Measurements from ENCODE around the gene KRT8.
"Not testable (repeated sequence)": the region's sequence is repeated elsewhere in the genome, so short reads cannot be mapped to it uniquely, and the experiment has no call there.

Gene KRT8

GRCh38 chr12:52860102-52860823 lies 44.6 kb downstream of the KRT8 start:
- Mint-ChIP-seq H3K4me3 (no peak overlapping the region), H3K9me3 (no peaks in the 10 kb centered on the region), H3K27ac (no peak overlapping the region), H3K27me3 (peaks cover 1% of the 10 kb centered on the region), H3K36me3 (ENCODE audit: low read depth) (no peaks in the 10 kb centered on the region), H3K4me1 (no peaks in the 10 kb centered on the region)
- DNase-seq (no peak), ATAC-seq (no peak)

GRCh38 chr12:52857500-52857899 lies 47.4 kb downstream of the KRT8 start:
- no peaks in the 10 kb centered on the region for H3K36me3 Mint-ChIP-seq (ENCODE audit: low read depth)
- ATAC-seq, result no peak
- H3K9me3 Mint-ChIP-seq, result no peaks in the 10 kb centered on the region
- peaks cover 6% of the 10 kb centered on the region for H3K27me3 Mint-ChIP-seq
- H3K4me3 Mint-ChIP-seq, result no peak overlapping the region
- no peak overlapping the region for H3K27ac Mint-ChIP-seq
- DNase-seq, result no peak
- H3K4me1 Mint-ChIP-seq, result no peaks in the 10 kb centered on the region

- no peaks in the 10 kb centered on the region for H3K4me1 Mint-ChIP-seq
- no peaks in the 10 kb centered on the region for H3K36me3 Mint-ChIP-seq (ENCODE audit: low read depth)
- H3K27me3 Mint-ChIP-seq, result peaks cover 6% of the 10 kb centered on the region
- H3K4me3 Mint-ChIP-seq, result no peak overlapping the region
- no peaks in the 10 kb centered on the region for H3K9me3 Mint-ChIP-seq
- no peak for ATAC-seq
- DNase-seq, result no peak
- no peak overlapping the region for H3K27ac Mint-ChIP-seq
These were observed 48.1 kb downstream of the KRT8 start for GRCh38 chr12:52856787-52857186.

- H3K36me3 Mint-ChIP-seq (ENCODE audit: low read depth); ATAC-seq; H3K4me1 Mint-ChIP-seq; H3K4me3 Mint-ChIP-seq; H3K9me3 Mint-ChIP-seq; H3K27ac Mint-ChIP-seq; DNase-seq; H3K27me3 Mint-ChIP-seq: not testable (repeated sequence)
These were observed 48.8 kb downstream of the KRT8 start for GRCh38 chr12:52856077-52856476.

GRCh38 chr12:52851787-52852186 lies 53.1 kb downstream of the KRT8 start:
- Mint-ChIP-seq H3K4me3 (no peak overlapping the region), H3K4me1 (peaks cover 11% of the 10 kb centered on the region), H3K27ac (no peak overlapping the region), H3K36me3 (ENCODE audit: low read depth) (no peaks in the 10 kb centered on the region), H3K27me3 (peaks cover 6% of the 10 kb centered on the region), H3K9me3 (no peaks in the 10 kb centered on the region)
- ATAC-seq (no peak), DNase-seq (no peak)

GRCh38 chr12:52850681-52851080 lies 54.2 kb downstream of the KRT8 start:
- peaks cover 15% of the 10 kb centered on the region for H3K4me1 Mint-ChIP-seq
- no peaks in the 10 kb centered on the region for H3K9me3 Mint-ChIP-seq
- peaks cover 12% of the 10 kb centered on the region for H3K27me3 Mint-ChIP-seq
- H3K4me3 Mint-ChIP-seq, result no peak overlapping the region
- H3K27ac Mint-ChIP-seq, result no peak overlapping the region
- DNase-seq (no peak), ATAC-seq (no peak)
- H3K36me3 Mint-ChIP-seq (ENCODE audit: low read depth), result no peaks in the 10 kb centered on the region

GRCh38 chr12:52849511-52849910 lies 55.4 kb downstream of the KRT8 start:
- DNase-seq (no peak), ATAC-seq (no peak)
- Mint-ChIP-seq H3K4me3 (no peak overlapping the region), H3K27ac (no peak overlapping the region), H3K36me3 (ENCODE audit: low read depth) (no peaks in the 10 kb centered on the region), H3K4me1 (peaks cover 15% of the 10 kb centered on the region), H3K27me3 (peaks cover 12% of the 10 kb centered on the region), H3K9me3 (no peaks in the 10 kb centered on the region)

GRCh38 chr12:52848661-52849255 lies 56.1 kb downstream of the KRT8 start, which contains the start of gene KRT78:
KRT78 (minus strand) TSS chr12:52848994; CDS start chr12:52848930, 64 bp downstream.
- Mint-ChIP-seq H3K9me3 (no peaks in the 10 kb centered on the region), H3K27me3 (peaks cover 12% of the 10 kb centered on the region), H3K4me1 (peaks cover 15% of the 10 kb centered on the region), H3K4me3 (no peak within 1 kb of the TSS), H3K36me3 (ENCODE audit: low read depth) (no peaks in the 10 kb centered on the region), H3K27ac (no peak within 1 kb of the TSS)
- ATAC-seq, result no peak
- DNase-seq, result no peak

- ATAC-seq (peak; percentile 66), DNase-seq (no peak)
- no peaks in the 10 kb centered on the region for H3K9me3 Mint-ChIP-seq
- H3K27ac Mint-ChIP-seq, result no peak overlapping the region
- H3K4me1 Mint-ChIP-seq, result peaks cover 16% of the 10 kb centered on the region
- no peak overlapping the region for H3K4me3 Mint-ChIP-seq
- H3K27me3 Mint-ChIP-seq, result peaks cover 9% of the 10 kb centered on the region
- H3K36me3 Mint-ChIP-seq (ENCODE audit: low read depth), result no peaks in the 10 kb centered on the region
These were observed 57.4 kb downstream of the KRT8 start for GRCh38 chr12:52847335-52848102.
